LHCN-M2 (cell line): ENCODE data around the gene ALDOB. TPM values are rescaled to one million over a fixed set of nuclear protein-coding genes. Genes with fewer than 3 reads are reported as not detected.
"Not testable (repeated sequence)": the region's sequence is repeated elsewhere in the genome, so short reads cannot be mapped to it uniquely, and the experiment has no call there.

Source experiments
- DNase-seq: peaks from one replicate; pipeline ENCODE4 v3.0.0-alpha.2; 2012; ENCODE audit warnings: low read depth
- total RNA-seq: library from RNA; depleted of rRNA; stranded (reverse); fragments of >200 nt; gene quantifications from 2 replicates; pipeline ENCODE4 v1.2.3, GENCODE V29; 2014; rRNA removed

ALDOB gene
- total RNA-seq, 1 experiment from 2014 or later: not detected

DNA sequence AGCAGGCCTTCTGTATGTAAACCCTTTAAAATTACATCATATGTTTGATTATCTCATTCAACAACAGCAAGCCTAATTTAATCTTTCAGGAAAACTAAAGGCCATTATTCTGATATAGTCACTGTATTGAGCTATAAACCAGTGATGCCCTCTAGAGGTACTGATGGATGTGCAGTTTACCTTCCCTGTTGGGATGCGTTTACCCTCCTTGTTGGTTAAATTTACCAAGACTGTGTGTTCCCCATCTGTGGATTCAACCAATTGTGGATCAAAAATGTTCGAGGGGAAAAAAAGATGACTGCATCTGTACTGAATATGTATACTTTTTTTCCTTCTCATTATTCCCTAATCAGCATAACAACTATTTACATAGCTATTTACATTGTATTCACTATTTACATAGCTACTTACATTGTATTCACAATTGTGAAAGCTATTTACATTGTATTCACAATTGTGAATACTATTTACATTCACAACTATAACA, 47.0 kb downstream of the ALDOB start:
- peak; percentile 6 for DNase-seq

DNA sequence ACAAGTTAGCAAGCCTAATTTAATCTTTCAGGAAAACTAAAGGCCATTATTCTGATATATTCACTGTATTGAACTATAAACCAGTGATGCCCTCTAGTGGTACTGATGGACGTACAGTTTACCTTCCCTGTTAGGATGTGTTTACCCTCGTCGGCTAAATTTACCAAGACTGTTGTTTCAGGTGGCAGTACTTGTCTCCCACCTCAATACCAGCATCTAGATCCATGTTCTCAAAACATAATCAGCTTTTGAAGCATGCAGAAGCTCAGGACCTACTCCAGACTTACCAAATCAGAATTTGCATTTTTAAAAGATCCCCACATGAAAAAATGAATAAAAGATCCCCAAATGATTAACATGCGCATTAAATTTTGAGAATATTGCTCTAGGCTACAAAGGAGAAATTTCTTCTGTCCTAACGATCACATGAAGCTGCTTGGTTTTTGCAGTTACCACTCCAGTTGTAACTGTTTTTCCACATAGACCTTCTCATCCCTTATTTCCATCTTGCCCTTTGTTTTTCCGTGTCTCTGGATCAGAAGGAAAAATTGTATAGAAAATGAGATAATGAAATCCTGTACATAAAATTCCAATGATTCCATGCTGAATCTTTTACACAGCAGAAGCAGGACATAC, 47.6 kb downstream of the ALDOB start:
- DNase-seq: peak; percentile 47

DNA sequence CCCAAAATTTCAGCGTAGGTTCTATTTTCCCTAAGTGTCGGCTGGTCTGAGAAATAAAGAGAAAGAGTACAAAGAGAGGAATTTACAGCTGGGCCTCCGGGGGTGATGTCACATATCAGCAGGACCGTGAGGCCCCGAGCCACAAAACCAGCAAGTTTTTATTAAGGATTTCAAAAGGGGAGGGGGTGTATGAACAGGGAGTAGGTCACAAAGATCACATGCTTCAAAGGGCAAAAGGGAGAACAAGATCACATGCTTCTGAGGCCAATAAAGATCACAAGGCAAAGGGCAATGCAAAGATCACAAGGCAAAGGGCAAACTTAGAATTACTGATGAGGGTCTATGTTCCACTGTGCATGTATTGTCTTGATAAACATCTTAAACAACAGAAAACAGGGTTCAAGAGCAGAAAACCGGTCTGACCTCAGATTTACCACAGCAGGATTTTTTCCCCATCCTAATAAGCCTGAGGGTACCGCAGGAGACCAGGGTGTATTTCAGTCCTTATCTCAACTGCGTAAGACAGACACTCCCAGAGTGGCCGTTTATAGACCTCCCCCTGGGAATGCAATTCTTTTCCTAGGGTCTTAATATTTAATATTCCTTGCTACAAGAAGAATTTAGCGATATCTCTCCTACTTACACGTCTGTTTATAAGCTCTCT, 50.6 kb downstream of the ALDOB start, which contains the start of gene BAAT:
BAAT (minus strand) TSS at position 134 of the 664 bp plus-strand sequence. CDS start 13,602 bp downstream, outside the sequence.
- not testable (repeated sequence) for DNase-seq

DNA sequence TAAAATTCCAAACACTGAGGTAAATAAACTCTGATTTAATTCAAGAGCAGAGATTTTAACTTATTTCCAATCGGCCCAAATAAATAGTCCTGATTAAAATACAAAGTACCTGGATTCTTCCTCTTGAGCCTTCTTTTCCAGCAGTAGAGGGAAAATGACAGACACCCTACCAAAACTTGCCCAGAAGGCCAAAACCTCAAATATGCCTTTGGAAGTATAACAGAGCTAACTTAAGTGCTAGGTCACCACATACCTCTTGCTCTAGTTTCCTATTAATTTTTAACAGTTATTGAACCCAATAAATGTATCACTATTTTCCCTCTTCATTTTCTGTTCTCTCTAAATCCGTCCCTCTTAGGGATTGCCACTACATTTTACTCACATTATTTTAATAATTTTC, 52.2 kb downstream of the ALDOB start:
- DNase-seq: no peak

DNA sequence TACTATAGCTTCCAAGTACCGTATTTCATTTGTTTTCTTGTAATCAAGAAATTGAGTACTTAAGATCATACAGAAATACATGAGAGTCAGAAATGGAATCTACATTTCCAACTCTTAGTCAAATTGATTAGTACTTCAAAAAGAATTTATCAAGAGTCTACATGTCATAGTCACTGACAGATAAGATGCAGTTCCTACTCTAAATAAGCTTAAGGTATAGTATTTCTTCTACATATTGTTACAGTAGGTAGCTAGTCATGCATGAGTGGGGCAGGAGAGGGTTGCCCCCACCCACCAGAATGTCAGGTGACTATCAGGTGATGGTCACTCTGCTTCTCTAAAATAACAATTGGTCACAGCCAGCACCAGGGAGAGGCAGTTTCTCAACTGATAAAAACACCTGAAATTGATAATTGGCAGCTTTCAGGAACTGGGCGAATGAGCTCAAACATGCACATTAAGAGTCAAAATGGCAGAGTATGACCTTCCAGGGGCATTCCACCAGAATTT, 53.7 kb downstream of the ALDOB start:
- DNase-seq: no peak

DNA sequence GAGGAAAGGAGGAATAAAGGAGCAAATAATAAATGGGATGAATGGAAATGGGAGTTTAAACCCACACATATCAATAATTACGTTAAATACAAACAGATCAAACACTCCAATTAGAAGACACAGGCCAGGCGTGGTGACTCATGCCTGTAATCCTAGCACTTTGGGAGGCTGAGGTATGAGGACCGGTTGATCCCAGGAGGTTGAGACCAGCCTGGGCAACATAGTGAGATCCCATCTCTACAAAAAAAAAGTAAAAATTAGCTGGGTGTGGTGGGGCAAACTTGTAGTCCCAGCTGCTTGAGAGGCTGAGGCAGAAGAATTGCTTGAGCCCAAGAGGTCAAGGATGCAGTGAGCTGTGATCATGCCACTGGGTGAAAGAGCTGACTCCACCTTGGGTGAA, 54.5 kb downstream of the ALDOB start:
- DNase-seq: no peak

DNA sequence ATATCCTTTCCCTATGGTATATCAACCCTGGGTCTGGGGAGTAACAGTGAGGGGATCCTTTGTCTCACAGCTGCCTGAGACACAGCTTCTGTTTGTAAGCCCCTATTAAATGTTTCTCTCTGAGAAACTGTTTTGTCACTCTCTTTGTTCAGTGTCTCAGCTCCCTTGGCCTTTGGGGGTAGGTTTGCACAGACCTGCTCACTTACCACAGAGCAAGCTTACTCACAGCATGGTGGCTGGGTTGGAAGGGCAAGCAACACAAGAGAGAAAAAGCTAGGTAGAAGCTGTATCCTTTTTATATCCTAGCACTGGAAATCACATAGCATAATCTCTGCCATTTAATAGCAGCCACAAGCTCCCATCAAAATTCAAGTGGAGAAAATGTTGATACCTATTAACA, 55.3 kb downstream of the ALDOB start:
- no peak for DNase-seq

DNA sequence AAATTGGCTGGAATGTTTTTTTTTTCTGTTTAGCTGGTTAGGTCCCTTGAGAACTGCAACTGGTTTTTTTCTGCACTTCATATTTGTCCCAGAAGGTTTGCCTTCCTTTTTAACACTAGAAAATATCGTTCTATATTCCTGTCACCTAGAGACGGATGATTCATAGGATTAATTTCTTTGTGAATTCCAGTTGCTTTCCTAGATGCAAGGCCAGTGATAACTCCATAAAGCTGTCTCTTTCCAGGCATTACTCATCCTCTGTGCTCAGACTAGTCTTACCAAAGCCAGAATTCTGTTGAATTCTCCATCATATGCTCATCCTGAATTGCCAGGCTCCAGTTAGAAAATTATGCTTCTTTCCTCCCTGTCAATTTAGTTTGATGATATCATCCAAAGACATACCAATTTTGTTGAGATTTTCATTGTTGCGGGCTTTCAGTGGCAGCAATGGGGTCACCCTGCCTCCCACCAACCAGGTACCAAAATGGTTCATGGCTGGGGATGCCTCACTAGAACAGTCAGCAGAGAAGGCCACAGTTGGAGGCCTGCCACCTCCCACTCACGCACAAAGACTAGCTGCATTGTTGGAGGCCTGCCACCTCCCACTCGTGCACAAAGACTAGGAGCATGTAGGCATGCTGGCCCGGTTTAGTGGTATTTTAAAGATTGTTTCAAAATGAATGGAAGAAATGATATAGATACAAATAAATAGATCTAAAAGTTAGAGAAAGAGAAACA, 59.3 kb downstream of the ALDOB start:
- peak; percentile 59 for DNase-seq

DNA sequence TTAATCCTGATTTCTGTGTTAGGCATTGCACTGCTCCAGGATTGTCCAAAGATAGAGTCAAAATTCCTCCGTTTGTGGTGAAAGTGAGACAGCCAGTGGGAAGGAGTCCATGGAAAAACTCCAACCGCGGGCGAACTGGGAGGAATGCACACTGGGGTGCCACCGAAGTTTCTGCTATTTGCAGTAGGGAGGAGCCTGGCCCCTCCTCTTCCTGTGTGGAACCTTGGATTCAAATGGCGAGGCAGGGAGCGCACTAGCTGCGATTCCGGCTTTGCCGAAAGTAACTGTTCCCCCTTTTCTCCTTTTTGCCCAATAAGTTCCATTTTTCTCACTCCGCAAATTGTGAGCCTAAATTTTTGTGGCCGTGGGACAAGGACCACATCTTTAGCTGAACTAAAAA, 60.0 kb downstream of the ALDOB start:
- no peak for DNase-seq

DNA sequence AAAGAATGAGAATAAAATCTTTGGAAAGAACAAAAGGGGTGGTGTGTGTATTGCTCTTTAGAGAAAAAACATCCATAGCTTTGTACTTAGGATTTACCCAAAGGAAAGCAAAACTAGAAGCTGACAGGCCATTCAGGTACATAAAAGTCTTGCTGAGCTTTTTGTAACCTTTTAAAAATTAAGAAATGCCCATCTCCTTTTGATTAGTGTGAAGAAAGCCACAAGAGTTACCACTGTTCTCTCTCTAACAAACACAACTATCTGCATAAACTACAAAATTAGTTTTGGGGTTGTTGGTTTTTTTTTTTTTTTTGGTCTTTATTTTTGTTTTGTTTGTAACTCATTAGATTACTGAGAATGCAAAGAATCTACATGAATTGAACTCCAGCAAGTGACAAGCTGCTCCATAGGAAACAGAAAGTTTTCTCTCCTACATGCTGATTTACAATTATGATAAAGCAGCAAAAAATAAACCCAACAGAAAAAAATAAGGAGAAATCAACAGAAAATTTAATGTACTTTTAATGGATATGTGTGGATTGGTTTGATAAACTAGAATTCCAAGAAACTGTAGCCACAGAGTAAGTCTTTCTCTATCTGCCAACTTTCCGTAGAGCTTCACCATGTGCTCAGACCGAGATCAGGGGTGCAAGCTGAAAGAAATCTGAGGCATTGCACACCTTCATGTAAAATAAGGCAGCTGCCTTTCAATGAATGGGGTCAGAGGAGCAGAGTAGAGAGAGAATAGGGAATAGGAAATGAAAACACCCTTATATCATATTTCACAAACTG, 63.1 kb downstream of the ALDOB start:
- DNase-seq: no peak

DNA sequence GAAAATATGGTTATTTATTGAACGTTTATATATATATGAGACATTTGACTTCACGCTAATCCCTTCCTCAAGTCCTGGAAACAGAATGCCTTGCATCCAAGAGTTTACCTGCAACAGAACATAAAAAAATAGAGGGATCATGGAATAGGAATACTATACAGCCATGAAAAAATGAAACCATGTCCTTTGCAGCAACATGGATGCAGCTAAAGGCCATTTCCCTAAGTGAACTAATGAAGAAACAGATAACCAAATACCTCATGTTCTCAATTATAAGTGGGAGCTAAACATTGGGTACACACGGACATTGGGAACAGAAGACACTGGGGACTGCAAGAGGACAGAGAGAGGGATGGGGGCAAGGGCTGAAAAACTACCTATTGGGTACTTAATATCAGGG, 63.8 kb downstream of the ALDOB start:
- DNase-seq: no peak

Other genes with a start within 250 kb of the ALDOB start
- gene BAAT, start 50.8 kb downstream of the ALDOB start, total RNA-seq: 0.06 TPM in 1 of 2 replicates, not detected in the other
- 13.5 and 14.6 TPM in 2 replicates for gene MRPL50, start 37.2 kb downstream of the ALDOB start, total RNA-seq
- gene ZNF189, start 36.9 kb downstream of the ALDOB start, total RNA-seq: 12.1 and 14.6 TPM in 2 replicates
- 35.4 and 44.4 TPM in 2 replicates for gene RNF20, start 98.1 kb upstream of the ALDOB start, total RNA-seq
- gene PPP3R2, start 159.2 kb upstream of the ALDOB start, total RNA-seq: not detected in 2 replicates